ENCODE results near the gene LAMTOR2.

The LAMTOR2 gene

DNA sequence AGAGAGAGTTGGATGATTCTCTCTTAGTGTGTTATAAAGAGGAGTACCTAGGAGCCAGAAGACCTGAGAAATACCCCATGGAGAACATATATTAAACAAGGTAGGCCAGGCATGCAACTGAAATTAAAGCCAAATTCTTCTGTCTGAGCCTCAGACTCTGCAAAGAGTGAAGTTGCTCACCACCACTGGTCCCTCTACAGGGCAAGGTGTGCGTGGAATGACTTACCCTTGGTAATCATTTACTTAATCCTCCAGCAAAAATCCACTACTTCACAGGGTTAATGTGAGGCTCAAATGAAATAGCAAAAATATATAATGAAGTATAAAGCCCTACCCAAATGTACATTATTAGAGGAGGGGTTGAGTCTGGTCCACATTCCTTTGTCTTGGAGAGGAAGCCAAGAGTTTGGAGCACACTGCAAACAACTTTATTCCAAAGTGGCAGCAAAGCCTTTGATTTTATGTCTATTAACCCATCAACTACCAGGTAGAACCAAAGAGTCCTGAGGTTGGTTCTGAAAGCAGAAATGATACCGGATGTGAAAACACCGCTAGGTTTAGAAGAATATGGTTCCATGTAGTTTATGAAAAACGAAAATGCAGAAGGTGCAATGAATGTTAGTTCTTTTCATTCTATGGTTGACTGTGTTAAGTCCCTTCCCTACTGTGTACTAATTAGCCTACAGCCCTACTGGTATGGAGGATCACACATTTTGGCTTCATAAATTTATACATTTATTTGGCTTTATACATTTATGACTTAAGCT, 42.3 kb upstream of the LAMTOR2 start:
- DNase-seq (ENCODE audit: extremely low spot score) = no peak
- TF ChIP-seq SUZ12 (IDR thresholded peaks at IDR 0.05) (no peak), BHLHE40 (IDR thresholded peaks at IDR 0.05; ENCODE audit: borderline replicate concordance) (no peak), SP1 (IDR thresholded peaks at IDR 0.05) (no peak), LEF1 (IDR thresholded peaks at IDR 0.05; ENCODE audit: borderline replicate concordance) (no peak)
- ChIA-PET POLR2A (no interaction called here), CTCF (no interaction called here)

DNA sequence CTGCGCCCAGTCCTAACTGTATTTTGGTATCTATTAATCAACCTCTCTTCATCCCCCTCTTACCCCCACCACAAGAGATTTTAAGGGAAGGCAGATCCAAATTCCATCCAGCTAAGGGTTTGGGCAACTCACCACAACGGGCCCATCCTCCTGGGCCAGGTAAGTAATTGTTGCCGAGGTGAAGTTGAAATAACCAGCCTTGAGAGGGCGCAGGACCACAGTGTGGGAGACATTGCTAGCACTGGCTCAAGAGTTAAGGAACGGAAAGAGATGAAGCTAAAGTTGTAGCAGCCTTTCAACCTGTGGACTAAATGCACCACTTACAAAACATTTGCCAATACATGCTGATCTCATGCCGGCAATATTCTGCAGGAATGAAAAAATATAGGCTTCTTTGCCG, 39.8 kb upstream of the LAMTOR2 start:
- POLR2A ChIA-PET = no interaction called here
- no peak for TF ChIP-seq ARNT (IDR thresholded peaks at IDR 0.05)
- TF ChIP-seq SUZ12 (IDR thresholded peaks at IDR 0.05) = no peak
- no peak for TF ChIP-seq L3MBTL2 (conservative IDR thresholded peaks at IDR 0.05)
- no peak for TF ChIP-seq NFRKB (IDR thresholded peaks at IDR 0.05)
- TF ChIP-seq FOXK2 (IDR thresholded peaks at IDR 0.05) = no peak
- no peak for DNase-seq (ENCODE audit: extremely low spot score)
- CTCF ChIA-PET = no interaction called here

- no peak for DNase-seq (ENCODE audit: extremely low spot score)
- ChIA-PET CTCF (no interaction called here), POLR2A (interaction anchor here (0.9 to 2.6 kb wide), 5 partner anchors 9 to 58 kb away, joined by 3 to 12 read pairs (median 3); no protein-coding TSS in a partner anchor)
- TF ChIP-seq, protein P1, sequence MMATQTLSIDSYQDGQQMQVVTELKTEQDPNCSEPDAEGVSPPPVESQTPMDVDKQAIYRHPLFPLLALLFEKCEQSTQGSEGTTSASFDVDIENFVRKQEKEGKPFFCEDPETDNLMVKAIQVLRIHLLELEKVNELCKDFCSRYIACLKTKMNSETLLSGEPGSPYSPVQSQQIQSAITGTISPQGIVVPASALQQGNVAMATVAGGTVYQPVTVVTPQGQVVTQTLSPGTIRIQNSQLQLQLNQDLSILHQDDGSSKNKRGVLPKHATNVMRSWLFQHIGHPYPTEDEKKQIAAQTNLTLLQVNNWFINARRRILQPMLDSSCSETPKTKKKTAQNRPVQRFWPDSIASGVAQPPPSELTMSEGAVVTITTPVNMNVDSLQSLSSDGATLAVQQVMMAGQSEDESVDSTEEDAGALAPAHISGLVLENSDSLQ (IDR thresholded peaks at IDR 0.05) = peak; percentile 51
- no peak for TF ChIP-seq SUZ12 (IDR thresholded peaks at IDR 0.05)
- TF ChIP-seq CTBP1 (IDR thresholded peaks at IDR 0.05; ENCODE audit: borderline replicate concordance) = no peak
- no peak for TF ChIP-seq ZNF384 (IDR thresholded peaks at IDR 0.05)
- TF ChIP-seq FOXM1 (IDR thresholded peaks at IDR 0.05; ENCODE audit: borderline replicate concordance) = no peak
These were observed 34.7 kb upstream of the LAMTOR2 start for GRCh38 chr1:156019946-156020292.

DNA sequence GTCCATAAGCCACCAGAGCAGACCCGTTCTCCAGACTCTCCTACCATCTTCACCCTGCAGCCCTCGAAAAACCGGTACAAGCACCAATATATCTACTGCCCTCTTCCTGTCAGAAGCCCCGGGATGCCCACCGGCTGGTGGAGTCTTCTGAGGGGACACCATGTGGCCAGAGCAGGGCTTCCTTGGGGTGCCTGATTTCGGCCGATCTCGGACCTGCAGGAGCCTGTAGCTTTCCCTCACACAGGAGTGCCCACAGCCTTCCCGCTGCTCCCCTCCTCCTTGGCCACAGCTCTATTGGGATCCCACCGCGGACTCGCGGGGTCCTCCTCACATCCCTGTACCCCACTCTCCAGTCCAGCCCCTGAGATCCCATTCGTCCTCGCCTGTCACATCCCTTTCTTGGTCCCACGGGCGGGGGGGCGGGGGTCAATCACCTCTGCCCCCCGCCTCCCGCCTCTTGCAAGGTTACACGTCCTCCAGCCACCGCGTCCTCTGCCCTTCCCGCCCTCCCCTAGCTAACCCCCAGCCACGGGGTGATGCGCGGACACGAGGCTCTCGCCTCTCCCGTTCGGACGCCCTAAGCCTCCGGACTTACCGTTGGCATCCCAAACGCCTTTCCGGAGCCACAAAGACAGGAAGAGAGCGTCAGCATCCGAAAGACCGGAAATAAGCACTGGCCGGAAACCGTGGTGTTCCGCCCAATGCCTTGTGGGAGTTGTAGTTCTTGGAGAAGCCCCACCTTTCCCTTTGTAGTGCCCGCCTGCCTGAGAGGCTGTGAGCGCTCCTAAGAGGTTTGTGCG, 34.1 kb upstream of the LAMTOR2 start, which contains the start of gene SSR2:
TSS of gene SSR2 (minus strand) at position 659 of the 800 bp plus-strand sequence. CDS start 784 bp downstream, outside the sequence.
- POLR2A ChIA-PET = interaction anchor here (0.8 to 2.6 kb wide), 10 partner anchors 9 to 90 kb away, joined by 3 to 12 read pairs (median 4); partner anchors contain the start of gene ARHGEF2
- peak; percentile 98 for DNase-seq (ENCODE audit: extremely low spot score)
- TF ChIP-seq SP1 (IDR thresholded peaks at IDR 0.05) = no peak
- TF ChIP-seq CTBP1 (IDR thresholded peaks at IDR 0.05; ENCODE audit: borderline replicate concordance) = no peak
- no peak for TF ChIP-seq TARDBP (IDR thresholded peaks at IDR 0.05)
- no peak for TF ChIP-seq ZNF384 (IDR thresholded peaks at IDR 0.05)
- peak; percentile 75 for TF ChIP-seq ELF4 (IDR thresholded peaks at IDR 0.05)
- no peak for TF ChIP-seq FOXM1 (IDR thresholded peaks at IDR 0.05; ENCODE audit: borderline replicate concordance)
- TF ChIP-seq ARNT (IDR thresholded peaks at IDR 0.05) = no peak
- CTCF ChIA-PET = interaction anchor here (0.9 to 2.4 kb wide), 3 partner anchors 9 to 46 kb away, joined by 3 to 11 read pairs (median 4); no protein-coding TSS in a partner anchor

- ChIA-PET CTCF (interaction anchor here (0.9 to 2.4 kb wide), 3 partner anchors 8 to 45 kb away, joined by 3 to 11 read pairs (median 4); no protein-coding TSS in a partner anchor), POLR2A (interaction anchor here (0.6 to 2.6 kb wide), 9 partner anchors 9 to 91 kb away, joined by 3 to 12 read pairs (median 4); partner anchors contain the start of gene ARHGEF2)
- TF ChIP-seq TARDBP (IDR thresholded peaks at IDR 0.05) (no peak), FOXA1 (IDR thresholded peaks at IDR 0.05) (no peak), BHLHE40 (IDR thresholded peaks at IDR 0.05; ENCODE audit: borderline replicate concordance) (no peak), L3MBTL2 (conservative IDR thresholded peaks at IDR 0.05) (no peak), ARNT (IDR thresholded peaks at IDR 0.05) (no peak), HDGF (IDR thresholded peaks at IDR 0.05; ENCODE audit: borderline replicate concordance) (no peak), ELF4 (IDR thresholded peaks at IDR 0.05) (no peak), SP1 (IDR thresholded peaks at IDR 0.05) (no peak), SUZ12 (IDR thresholded peaks at IDR 0.05) (no peak), CTBP1 (IDR thresholded peaks at IDR 0.05; ENCODE audit: borderline replicate concordance) (no peak), ZNF384 (IDR thresholded peaks at IDR 0.05) (no peak), LEF1 (IDR thresholded peaks at IDR 0.05; ENCODE audit: borderline replicate concordance) (no peak), FOXK2 (IDR thresholded peaks at IDR 0.05) (no peak), FOXM1 (IDR thresholded peaks at IDR 0.05; ENCODE audit: borderline replicate concordance) (no peak)
- TF ChIP-seq, protein P1 (IDR thresholded peaks at IDR 0.05) = no peak
- no peak for DNase-seq (ENCODE audit: extremely low spot score)
These were observed 33.5 kb upstream of the LAMTOR2 start for GRCh38 chr1:156021093-156021428.

- TF ChIP-seq FOXA1 (IDR thresholded peaks at IDR 0.05) (no peak), HDGF (IDR thresholded peaks at IDR 0.05; ENCODE audit: borderline replicate concordance) (no peak), SUZ12 (IDR thresholded peaks at IDR 0.05) (no peak), NFRKB (IDR thresholded peaks at IDR 0.05) (no peak), LEF1 (IDR thresholded peaks at IDR 0.05; ENCODE audit: borderline replicate concordance) (no peak), BHLHE40 (IDR thresholded peaks at IDR 0.05; ENCODE audit: borderline replicate concordance) (no peak), CTBP1 (IDR thresholded peaks at IDR 0.05; ENCODE audit: borderline replicate concordance) (no peak), FOXK2 (IDR thresholded peaks at IDR 0.05) (no peak), ELF4 (IDR thresholded peaks at IDR 0.05) (no peak), ZNF384 (IDR thresholded peaks at IDR 0.05) (no peak), TARDBP (IDR thresholded peaks at IDR 0.05) (no peak), FOXM1 (IDR thresholded peaks at IDR 0.05; ENCODE audit: borderline replicate concordance) (no peak), ARNT (IDR thresholded peaks at IDR 0.05) (no peak)
- TF ChIP-seq, protein P1 (IDR thresholded peaks at IDR 0.05) = no peak
- CTCF ChIA-PET = interaction anchor here (2.4 kb wide), 1 partner anchor 45 kb away, joined by 11 read pairs; no protein-coding TSS in a partner anchor
- POLR2A ChIA-PET = interaction anchor here (1.0 to 1.8 kb wide), 3 partner anchors 43 to 51 kb away, joined by 3 to 6 read pairs (median 4); partner anchors contain the start of gene ARHGEF2
- no peak for DNase-seq (ENCODE audit: extremely low spot score)
These were observed 32.6 kb upstream of the LAMTOR2 start for GRCh38 chr1:156021954-156022353.

Measured in HEK293T (cell line).